AG09309 (cell line): ENCODE measurements around the gene TMEM145.
"Not testable (repeated sequence)": the region's sequence is repeated elsewhere in the genome, so short reads cannot be mapped to it uniquely, and the experiment has no call there.

Experiments used
- DNase-seq: peaks from one replicate; pipeline ENCODE4 v3.0.0-alpha.2; 2010; ENCODE audit warnings: low read depth
- H3K4me3 ChIP-seq: 2 replicates; pipeline ENCODE4 v1.5.1; 2011; ENCODE audit warnings: mild to moderate bottlenecking, low read depth, low read length, moderate library complexity; ENCODE audit not compliant: control insufficient read depth
- CTCF ChIP-seq: IDR thresholded peaks from 2 replicates; pipeline ENCODE4 v1.5.1; 2011; ENCODE audit warnings: mild to moderate bottlenecking, low read depth, low read length, inconsistent platforms; ENCODE audit not compliant: insufficient read depth, control insufficient read depth; ENCODE audit errors: missing control alignments

The TMEM145 gene

DNA sequence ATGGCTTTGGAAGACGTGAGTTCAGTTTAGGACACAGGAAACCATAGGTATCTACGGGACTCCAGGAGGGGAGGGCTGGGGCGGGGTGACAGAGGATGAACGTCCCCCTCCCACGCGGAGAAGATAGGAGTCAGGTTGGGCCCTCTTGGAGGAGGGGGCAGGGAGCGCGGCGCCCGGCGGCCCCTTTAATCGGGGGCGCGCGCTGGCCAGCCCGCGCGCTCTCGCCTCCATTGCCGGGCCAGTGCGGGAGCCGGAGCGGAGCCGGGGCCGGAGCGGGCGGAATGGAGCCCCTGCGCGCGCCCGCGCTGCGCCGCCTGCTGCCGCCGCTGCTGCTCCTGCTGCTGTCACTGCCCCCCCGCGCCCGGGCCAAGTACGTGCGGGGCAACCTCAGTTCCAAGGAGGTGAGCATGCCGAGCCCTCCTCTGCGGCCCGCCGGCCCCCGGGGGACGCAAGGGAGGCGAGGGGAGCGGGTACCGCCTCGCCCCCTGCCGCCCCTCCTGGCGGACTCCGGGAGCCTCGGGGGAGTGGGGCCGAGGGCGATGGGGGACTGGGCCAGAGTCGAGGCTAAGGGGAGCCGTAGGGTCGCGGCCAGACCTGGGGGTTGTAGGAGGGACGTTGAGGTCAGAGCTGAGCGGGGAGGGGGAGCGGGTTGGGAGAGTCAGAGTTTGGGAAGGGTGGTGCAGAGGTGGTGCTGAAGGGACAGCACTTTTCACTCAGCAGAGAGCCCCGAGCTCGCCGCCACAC is at the start of gene TMEM145:
Gene TMEM145 (plus strand): TSS at position 214 of the 744 bp plus-strand sequence. CDS start 68 bp downstream, at position 282.
- peak within 1 kb of the TSS; percentile 36 for H3K4me3 ChIP-seq
- no peak for DNase-seq
- TF ChIP-seq CTCF = peak; percentile 29

DNA sequence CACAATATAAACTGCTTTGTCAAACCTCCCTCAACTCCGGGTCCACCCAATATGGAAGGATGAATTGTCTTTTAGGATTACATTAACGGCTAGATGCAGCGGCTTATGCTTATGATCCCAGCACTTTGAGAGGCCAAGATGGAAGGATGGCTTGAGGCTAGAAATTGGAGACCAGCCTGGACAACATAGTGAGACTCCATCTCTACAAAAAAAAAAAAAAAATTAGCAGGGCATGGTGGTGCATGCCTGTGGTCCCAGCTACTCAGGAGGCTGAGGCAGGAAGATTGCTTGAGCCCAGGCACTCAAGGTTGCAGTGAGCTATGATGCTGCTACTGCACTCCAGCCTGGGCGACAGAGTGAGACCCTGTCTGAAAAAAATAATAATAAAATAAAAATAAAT is 47.0 kb upstream of the TMEM145 start:
- DNase-seq, H3K4me3 ChIP-seq: not testable (repeated sequence)

- H3K4me3 ChIP-seq, DNase-seq: not testable (repeated sequence)
These were observed 46.0 kb upstream of the TMEM145 start for GRCh38 chr19:42266928-42267603.

DNA sequence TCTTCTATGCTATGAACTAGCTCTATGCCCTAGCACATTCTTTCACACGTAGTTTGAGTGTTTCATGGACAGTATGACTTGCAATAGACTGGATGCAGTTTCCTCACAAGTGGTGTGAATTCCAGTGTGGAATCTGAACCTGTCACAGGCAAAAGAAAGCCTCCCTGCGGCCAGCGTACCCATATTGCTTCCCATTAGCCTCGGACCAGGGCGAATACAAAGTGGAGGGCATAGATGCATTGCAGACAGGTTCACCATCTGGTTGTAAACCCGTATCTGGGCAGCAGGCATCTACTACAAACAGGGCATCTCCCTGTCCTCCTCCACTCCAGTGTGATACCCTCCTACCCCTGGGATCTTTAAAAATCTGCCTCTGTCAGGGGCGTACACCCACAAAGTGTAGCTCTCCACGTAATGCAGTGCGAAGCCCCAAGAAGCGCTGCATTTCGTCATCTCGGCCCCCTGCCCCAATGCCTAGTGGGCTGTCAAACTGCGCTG is 45.4 kb upstream of the TMEM145 start:
- DNase-seq = no peak
- H3K4me3 ChIP-seq = peak overlapping the region; percentile 92
- TF ChIP-seq CTCF = no peak

GRCh38 chr19:42268142-42268703 is 44.9 kb upstream of the TMEM145 start:
- peak overlapping the region; percentile 92 for H3K4me3 ChIP-seq
- peak; percentile 98 for DNase-seq
- TF ChIP-seq CTCF = no peak

- TF ChIP-seq CTCF = no peak
- DNase-seq = peak; percentile 100
- H3K4me3 ChIP-seq = peak within 1 kb of the TSS; percentile 92
These were observed 44.2 kb upstream of the TMEM145 start, which contains the start of gene CIC for GRCh38 chr19:42268704-42269477. Gene CIC, plus strand, starts transcription at chr19:42269252. Its CDS starts 2,532 bp downstream, at chr19:42271784.
